ENCODE data around the gene DYRK3. TPM values are rescaled to one million over a fixed set of nuclear protein-coding genes. Genes with fewer than 3 reads are reported as not detected.

DYRK3 gene
- total RNA-seq, 1 donor from 2014 or later, result 26.6 TPM

GRCh38 chr1:206589206-206589605 is 46.1 kb upstream of the DYRK3 start:
- TF ChIP-seq, protein P1, sequence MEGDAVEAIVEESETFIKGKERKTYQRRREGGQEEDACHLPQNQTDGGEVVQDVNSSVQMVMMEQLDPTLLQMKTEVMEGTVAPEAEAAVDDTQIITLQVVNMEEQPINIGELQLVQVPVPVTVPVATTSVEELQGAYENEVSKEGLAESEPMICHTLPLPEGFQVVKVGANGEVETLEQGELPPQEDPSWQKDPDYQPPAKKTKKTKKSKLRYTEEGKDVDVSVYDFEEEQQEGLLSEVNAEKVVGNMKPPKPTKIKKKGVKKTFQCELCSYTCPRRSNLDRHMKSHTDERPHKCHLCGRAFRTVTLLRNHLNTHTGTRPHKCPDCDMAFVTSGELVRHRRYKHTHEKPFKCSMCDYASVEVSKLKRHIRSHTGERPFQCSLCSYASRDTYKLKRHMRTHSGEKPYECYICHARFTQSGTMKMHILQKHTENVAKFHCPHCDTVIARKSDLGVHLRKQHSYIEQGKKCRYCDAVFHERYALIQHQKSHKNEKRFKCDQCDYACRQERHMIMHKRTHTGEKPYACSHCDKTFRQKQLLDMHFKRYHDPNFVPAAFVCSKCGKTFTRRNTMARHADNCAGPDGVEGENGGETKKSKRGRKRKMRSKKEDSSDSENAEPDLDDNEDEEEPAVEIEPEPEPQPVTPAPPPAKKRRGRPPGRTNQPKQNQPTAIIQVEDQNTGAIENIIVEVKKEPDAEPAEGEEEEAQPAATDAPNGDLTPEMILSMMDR (IDR thresholded peaks at IDR 0.05; ENCODE audit: borderline replicate concordance), result no peak
- peak overlapping the region; percentile 12 for H3K27ac ChIP-seq (replicated peaks)
- H3K4me1 ChIP-seq, result peaks cover 10% of the 10 kb centered on the region
- H3K9me3 ChIP-seq (replicated peaks), result no peaks in the 10 kb centered on the region
- DNase-seq, result peak; percentile 26
- peaks cover 84% of the 10 kb centered on the region for H3K36me3 ChIP-seq
- intact Hi-C loops (cut with micrococcal nuclease), result no loop called here
- no peak overlapping the region for H3K4me3 ChIP-seq
- H3K27me3 ChIP-seq (ENCODE audit: low read depth), result no peaks in the 10 kb centered on the region

- intact Hi-C loops (cut with micrococcal nuclease), result no loop called here
- H3K36me3 ChIP-seq, result peaks cover 88% of the 10 kb centered on the region
- no peak overlapping the region for H3K27ac ChIP-seq (replicated peaks)
- no peaks in the 10 kb centered on the region for H3K27me3 ChIP-seq (ENCODE audit: low read depth)
- no peak for DNase-seq
- no peak overlapping the region for H3K4me3 ChIP-seq
- peaks cover 3% of the 10 kb centered on the region for H3K4me1 ChIP-seq
- no peaks in the 10 kb centered on the region for H3K9me3 ChIP-seq (replicated peaks)
- TF ChIP-seq, protein P1 (IDR thresholded peaks at IDR 0.05; ENCODE audit: borderline replicate concordance), result no peak
Measured at GRCh38 chr1:206590025-206590758, 45.1 kb upstream of the DYRK3 start.

DNA sequence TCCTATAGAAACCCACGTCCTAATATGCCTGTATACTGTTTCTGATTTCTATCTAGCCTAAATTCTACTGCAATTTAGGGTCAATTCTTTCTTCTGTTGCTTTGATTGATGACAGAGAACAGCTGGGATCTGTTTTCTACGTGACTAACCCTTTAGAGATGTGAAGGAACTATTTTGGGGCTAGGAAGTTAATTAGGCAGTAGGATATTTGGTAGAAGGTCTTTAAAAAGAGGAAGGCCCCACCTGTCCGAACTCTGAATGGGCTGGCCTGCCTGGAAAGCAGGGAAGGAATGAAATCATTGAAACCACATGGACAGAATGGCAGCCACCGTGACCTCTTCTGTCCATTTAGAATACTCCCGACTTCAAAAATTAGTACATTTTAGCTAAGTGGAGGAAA is 44.1 kb upstream of the DYRK3 start:
- H3K4me1 ChIP-seq, result peaks cover 3% of the 10 kb centered on the region
- TF ChIP-seq, protein P1 (IDR thresholded peaks at IDR 0.05; ENCODE audit: borderline replicate concordance), result no peak
- intact Hi-C loops (cut with micrococcal nuclease), result no loop called here
- DNase-seq, result no peak
- H3K36me3 ChIP-seq, result peaks cover 90% of the 10 kb centered on the region
- H3K27me3 ChIP-seq (ENCODE audit: low read depth), result no peaks in the 10 kb centered on the region
- no peaks in the 10 kb centered on the region for H3K9me3 ChIP-seq (replicated peaks)
- no peak overlapping the region for H3K27ac ChIP-seq (replicated peaks)
- H3K4me3 ChIP-seq, result no peak overlapping the region

DNA sequence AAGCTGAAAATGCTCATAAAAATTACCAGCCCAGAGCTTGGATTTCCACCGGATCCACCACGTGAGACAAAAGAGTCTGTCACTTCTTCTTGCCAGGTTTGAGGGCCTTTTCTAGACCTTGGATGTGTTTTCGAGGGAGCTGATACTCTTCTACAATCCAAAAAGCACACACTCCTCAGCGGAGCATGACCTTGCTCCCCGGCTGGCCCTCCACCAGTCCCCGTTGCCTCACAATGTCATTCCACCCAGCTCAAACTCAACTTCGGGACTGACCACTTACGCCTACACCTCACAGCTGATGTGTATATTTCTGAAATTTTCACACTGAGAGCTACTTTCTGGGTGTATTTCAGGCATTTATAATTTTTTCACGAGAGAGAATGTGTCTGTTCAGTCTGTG is 43.6 kb upstream of the DYRK3 start:
- Histone ChIP-seq H3K27ac (replicated peaks) (no peak overlapping the region), H3K27me3 (ENCODE audit: low read depth) (no peaks in the 10 kb centered on the region)

DNA sequence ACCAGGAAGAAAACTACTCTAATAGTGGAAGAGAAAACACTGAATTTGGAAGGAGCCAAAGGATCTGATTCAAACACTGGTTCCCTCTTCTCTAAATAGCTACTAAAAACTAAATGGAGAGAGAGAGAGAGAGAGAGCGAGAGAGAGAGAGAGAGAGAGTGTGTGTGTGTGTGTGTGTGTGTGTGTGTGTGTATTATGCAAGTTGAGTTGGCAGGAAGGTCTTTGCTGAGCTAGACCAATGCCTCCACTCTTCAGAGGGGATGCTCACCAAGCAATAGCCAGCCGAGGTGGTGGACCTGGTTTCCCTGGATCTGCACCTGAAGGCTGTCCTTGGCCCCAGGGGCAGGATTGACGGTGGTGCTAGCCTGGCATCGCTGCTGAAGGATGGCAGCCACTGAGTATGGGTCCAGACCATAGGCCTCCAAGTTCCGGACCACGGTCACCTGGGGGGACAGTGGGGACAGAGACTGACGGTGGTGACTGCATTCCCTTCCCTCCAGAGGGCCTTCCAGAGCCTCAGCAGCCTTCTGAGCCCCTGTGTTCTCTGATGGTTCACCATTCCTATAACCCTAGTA is 41.9 kb upstream of the DYRK3 start:
- TF ChIP-seq, protein P1 (IDR thresholded peaks at IDR 0.05; ENCODE audit: borderline replicate concordance), result no peak
- Histone ChIP-seq H3K9me3 (replicated peaks) (no peaks in the 10 kb centered on the region), H3K4me1 (peaks cover 3% of the 10 kb centered on the region), H3K27ac (replicated peaks) (no peak overlapping the region), H3K27me3 (ENCODE audit: low read depth) (no peaks in the 10 kb centered on the region), H3K36me3 (peaks cover 91% of the 10 kb centered on the region), H3K4me3 (no peak overlapping the region)
- DNase-seq, result no peak
- intact Hi-C loops (cut with micrococcal nuclease), result no loop called here

More for the DNA sequence above, 43.6 kb upstream of the DYRK3 start:
- no peak for DNase-seq
- H3K9me3 ChIP-seq (replicated peaks), result no peaks in the 10 kb centered on the region
- intact Hi-C loops (cut with micrococcal nuclease), result no loop called here
- peaks cover 3% of the 10 kb centered on the region for H3K4me1 ChIP-seq
- no peak overlapping the region for H3K4me3 ChIP-seq
- peaks cover 90% of the 10 kb centered on the region for H3K36me3 ChIP-seq
- TF ChIP-seq, protein P1 (IDR thresholded peaks at IDR 0.05; ENCODE audit: borderline replicate concordance), result no peak
